Measurements from ENCODE around the gene JARID2. TPM values are rescaled to one million over a fixed set of nuclear protein-coding genes. Genes with fewer than 3 reads are reported as not detected.

Gene JARID2
- total RNA-seq, 2 donors from 2014 or later, result 3.6 to 4.6 TPM

GRCh38 chr6:15364401-15365037 is 118.7 kb downstream of the JARID2 start:
- Histone ChIP-seq H3K4me3 (no peak overlapping the region), H3K27ac (peak overlapping the region in 3 of 4 donors; percentile 33 to 63 (median 41)), H3K9me3 (no peaks in the 10 kb centered on the region), H3K36me3 (replicated peaks in 1 of 2; ENCODE audit: insufficient read depth in 1 of 2, low read depth in 2 of 2) (no peaks in the 10 kb centered on the region), H3K27me3 (no peaks in the 10 kb centered on the region), H3K4me1 (peaks cover 53% of the 10 kb centered on the region)
- TF ChIP-seq CTCF (IDR thresholded peaks at IDR 0.05) (no peak), POLR2A (IDR thresholded peaks at IDR 0.05) (no peak)
- intact Hi-C loops (cut with DNase I), result no loop called here
- no peak for DNase-seq
- 62 to 67% methylated on average over 6 of the region's 6 CpGs for WGBS, 2 donors
- ATAC-seq, result no peak

DNA sequence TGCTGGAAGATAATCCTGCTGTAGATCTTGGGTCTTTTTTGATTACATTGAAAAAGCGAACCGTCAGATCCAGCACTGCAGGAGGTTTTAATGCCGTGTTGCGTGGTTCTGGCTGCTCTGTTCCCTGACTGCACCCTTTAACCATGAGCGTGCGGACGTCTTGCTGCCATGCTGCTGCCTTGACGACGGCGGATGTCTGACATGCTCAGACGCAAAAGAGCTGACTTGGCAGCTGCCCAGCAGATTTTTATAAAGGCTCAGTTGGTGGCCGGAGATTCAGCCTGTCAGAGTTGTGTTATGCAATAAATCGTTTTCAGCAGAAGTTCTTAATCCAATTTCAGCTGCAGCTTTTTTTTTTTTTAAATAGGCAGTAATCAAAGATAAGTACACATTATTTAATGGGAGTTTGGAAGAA is 119.4 kb downstream of the JARID2 start:
- no peak for TF ChIP-seq CTCF (IDR thresholded peaks at IDR 0.05)
- peak in 1 of 3 donors; percentile 10 for TF ChIP-seq POLR2A (IDR thresholded peaks at IDR 0.05)
- peak; percentile 47 for ATAC-seq
- no peaks in the 10 kb centered on the region for H3K9me3 ChIP-seq
- intact Hi-C loops (cut with DNase I), result no loop called here
- peaks cover 53% of the 10 kb centered on the region for H3K4me1 ChIP-seq
- H3K36me3 ChIP-seq (replicated peaks in 1 of 2; ENCODE audit: insufficient read depth in 1 of 2, low read depth in 2 of 2), result no peaks in the 10 kb centered on the region
- WGBS, 2 donors, result 38 to 39% methylated on average over 11 to 13 of the region's 13 CpGs
- peak; percentile 50 to 85 (median 71) for DNase-seq
- H3K27ac ChIP-seq, result peak overlapping the region in 3 of 4 donors; percentile 21 to 55 (median 42)
- H3K4me3 ChIP-seq, result no peak overlapping the region
- no peaks in the 10 kb centered on the region for H3K27me3 ChIP-seq

DNA sequence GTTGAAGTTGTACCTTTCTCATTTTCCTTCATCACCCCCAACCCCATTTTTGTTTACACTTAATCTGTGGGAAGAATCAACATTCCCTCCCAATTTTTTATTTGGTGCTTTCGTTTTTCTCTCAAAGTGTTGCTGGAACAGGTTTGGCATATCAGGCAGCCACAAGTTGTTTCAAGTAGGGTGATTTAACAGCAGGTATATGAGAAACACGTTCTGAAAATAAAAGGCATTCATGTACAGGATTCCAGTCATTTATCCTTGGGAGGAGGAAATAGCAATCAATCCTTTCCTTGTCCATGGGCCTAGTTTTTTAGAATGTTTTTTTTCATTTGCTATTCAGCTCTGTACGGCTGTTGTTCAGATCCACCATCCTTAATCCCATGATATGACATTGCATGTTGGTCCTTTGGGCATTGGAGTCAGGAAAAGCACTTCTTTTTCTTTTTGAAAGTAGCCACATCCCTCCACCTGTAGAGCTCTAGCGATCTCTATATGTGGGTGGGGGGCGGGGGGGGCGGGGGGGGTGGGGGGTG is 120.2 kb downstream of the JARID2 start:
- WGBS, 2 donors, result 23 to 26% methylated on average over 6 of the region's 6 CpGs
- Histone ChIP-seq H3K36me3 (replicated peaks in 1 of 2; ENCODE audit: insufficient read depth in 1 of 2, low read depth in 2 of 2) (no peaks in the 10 kb centered on the region), H3K4me1 (peaks cover 53% of the 10 kb centered on the region), H3K4me3 (no peak overlapping the region), H3K9me3 (no peaks in the 10 kb centered on the region), H3K27ac (peak overlapping the region in 1 of 4 donors; percentile 42), H3K27me3 (no peaks in the 10 kb centered on the region)
- intact Hi-C loops (cut with DNase I), result no loop called here
- TF ChIP-seq CTCF (IDR thresholded peaks at IDR 0.05) (no peak), POLR2A (IDR thresholded peaks at IDR 0.05) (no peak)
- no peak for DNase-seq
- no peak for ATAC-seq

- H3K4me1 ChIP-seq, result peaks cover 53% of the 10 kb centered on the region
- no peaks in the 10 kb centered on the region for H3K9me3 ChIP-seq
- H3K4me3 ChIP-seq, result no peak overlapping the region
- DNase-seq (no peak), ATAC-seq (no peak)
- no peaks in the 10 kb centered on the region for H3K36me3 ChIP-seq (replicated peaks in 1 of 2; ENCODE audit: insufficient read depth in 1 of 2, low read depth in 2 of 2)
- 4 to 11% methylated on average over 2 of the region's 2 CpGs for WGBS, 2 donors
- no peak for TF ChIP-seq CTCF (IDR thresholded peaks at IDR 0.05)
- TF ChIP-seq POLR2A (IDR thresholded peaks at IDR 0.05), result no peak
- intact Hi-C loops (cut with DNase I), result no loop called here
- H3K27ac ChIP-seq, result peak overlapping the region in 3 of 4 donors; percentile 24 to 70 (median 40)
- no peaks in the 10 kb centered on the region for H3K27me3 ChIP-seq
These were observed 121.0 kb downstream of the JARID2 start for GRCh38 chr6:15366879-15367278.

DNA sequence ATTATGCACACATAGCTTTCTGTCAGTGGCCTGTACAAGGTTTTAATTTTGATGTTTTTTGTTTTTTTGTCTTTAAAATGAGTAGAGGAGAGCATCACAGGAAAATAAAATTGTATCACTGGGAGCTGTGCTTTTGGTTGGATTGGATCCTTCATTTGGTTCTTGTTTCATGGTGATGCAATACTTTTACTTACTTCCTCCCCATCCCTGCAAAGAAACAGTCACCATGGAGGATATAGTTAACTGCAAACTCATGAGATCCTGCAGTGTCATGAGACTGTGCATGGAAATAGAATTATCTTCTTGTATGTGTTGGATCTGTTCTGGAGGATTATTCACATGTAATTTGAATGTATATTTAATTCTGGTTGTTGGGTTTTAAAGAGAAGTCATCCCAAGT is 122.3 kb downstream of the JARID2 start:
- Histone ChIP-seq H3K27ac (peak overlapping the region in 2 of 4 donors; percentile 29 to 70), H3K36me3 (replicated peaks in 1 of 2; ENCODE audit: insufficient read depth in 1 of 2, low read depth in 2 of 2) (no peaks in the 10 kb centered on the region), H3K4me3 (no peak overlapping the region), H3K9me3 (no peaks in the 10 kb centered on the region), H3K27me3 (no peaks in the 10 kb centered on the region), H3K4me1 (peaks cover 43% of the 10 kb centered on the region)
- intact Hi-C loops (cut with DNase I), result no loop called here
- no peak for TF ChIP-seq CTCF (IDR thresholded peaks at IDR 0.05)
- no peak for TF ChIP-seq POLR2A (IDR thresholded peaks at IDR 0.05)
- DNase-seq (no peak), ATAC-seq (no peak)
